Jurkat, Clone E6-1 (cell line): ENCODE results near the gene FAM135A.
"Not testable (repeated sequence)": the region's sequence is repeated elsewhere in the genome, so short reads cannot be mapped to it uniquely, and the experiment has no call there.

ENCODE experiments used
- DNase-seq: peaks from one replicate; pipeline ENCODE4 v3.0.0-alpha.2; 2011; ENCODE audit warnings: low read depth, low spot score
- H3K4me3 ChIP-seq: 2 replicates; pipeline ENCODE4 v1.5.1; 2011; ENCODE audit warnings: mild to moderate bottlenecking, low read length, control low read depth, moderate library complexity

FAM135A gene

GRCh38 chr6:70445001-70445400 lies 31.7 kb downstream of the FAM135A start:
- no peak overlapping the region for H3K4me3 ChIP-seq

GRCh38 chr6:70447343-70448070 lies 34.2 kb downstream of the FAM135A start:
- not testable (repeated sequence) for DNase-seq, H3K4me3 ChIP-seq

More at GRCh38 chr6:70445001-70445400, 31.7 kb downstream of the FAM135A start:
- no peak for DNase-seq

- not testable (repeated sequence) for H3K4me3 ChIP-seq, DNase-seq
Observed at GRCh38 chr6:70453899-70454298, 40.6 kb downstream of the FAM135A start.

GRCh38 chr6:70456735-70457134 lies 43.4 kb downstream of the FAM135A start:
- no peak overlapping the region for H3K4me3 ChIP-seq
- DNase-seq: no peak

GRCh38 chr6:70459235-70459634 lies 45.9 kb downstream of the FAM135A start:
- DNase-seq: no peak
- no peak overlapping the region for H3K4me3 ChIP-seq

GRCh38 chr6:70459699-70460098 lies 46.4 kb downstream of the FAM135A start:
- H3K4me3 ChIP-seq, DNase-seq: not testable (repeated sequence)

- H3K4me3 ChIP-seq: no peak overlapping the region
- no peak for DNase-seq
Observed at GRCh38 chr6:70470016-70470415, 56.7 kb downstream of the FAM135A start.

DNA sequence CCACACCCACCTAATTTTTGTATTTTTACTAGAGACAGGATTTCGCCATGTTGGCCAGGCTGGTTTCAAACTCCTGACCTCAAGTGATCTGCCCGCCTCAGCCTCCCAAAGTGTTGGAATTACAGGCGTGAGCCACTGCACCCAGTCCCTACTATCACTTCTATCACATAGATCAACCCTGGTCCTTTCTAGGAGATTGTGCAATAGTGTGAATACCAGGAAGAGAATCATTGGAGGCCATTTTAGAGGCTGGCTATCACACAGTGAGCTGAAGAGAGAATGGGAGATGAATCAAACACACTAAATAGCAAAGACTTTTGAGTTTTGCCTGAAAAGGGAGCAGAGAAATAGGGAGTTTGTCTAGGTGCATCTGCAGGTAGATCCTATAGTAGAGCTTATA lies 57.2 kb downstream of the FAM135A start:
- not testable (repeated sequence) for H3K4me3 ChIP-seq, DNase-seq

- no peak for DNase-seq
- no peak overlapping the region for H3K4me3 ChIP-seq
Observed at GRCh38 chr6:70474751-70475150, 61.4 kb downstream of the FAM135A start.

DNA sequence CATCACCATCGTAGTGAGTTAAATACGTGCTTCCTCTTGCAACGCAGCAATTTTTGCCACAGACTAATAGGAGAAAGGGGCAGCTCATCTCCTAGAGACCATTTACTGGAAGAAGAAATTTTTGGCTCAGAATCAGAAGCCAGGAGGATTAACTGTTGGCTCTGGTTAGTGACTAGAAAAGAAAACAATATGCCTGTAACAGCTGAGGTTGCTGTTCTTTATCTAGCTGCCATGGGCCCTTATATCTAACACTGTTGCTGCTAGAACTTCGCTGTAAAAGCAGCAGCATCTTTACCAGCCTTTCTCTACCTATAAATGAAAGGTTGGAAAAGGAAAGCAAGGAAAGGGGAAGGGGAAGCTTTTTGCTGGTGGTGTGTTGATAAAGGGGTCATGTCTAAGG lies 65.9 kb downstream of the FAM135A start:
- H3K4me3 ChIP-seq: no peak overlapping the region
- DNase-seq: no peak

- not testable (repeated sequence) for DNase-seq
Observed at GRCh38 chr6:70486638-70487037, 73.3 kb downstream of the FAM135A start.

DNA sequence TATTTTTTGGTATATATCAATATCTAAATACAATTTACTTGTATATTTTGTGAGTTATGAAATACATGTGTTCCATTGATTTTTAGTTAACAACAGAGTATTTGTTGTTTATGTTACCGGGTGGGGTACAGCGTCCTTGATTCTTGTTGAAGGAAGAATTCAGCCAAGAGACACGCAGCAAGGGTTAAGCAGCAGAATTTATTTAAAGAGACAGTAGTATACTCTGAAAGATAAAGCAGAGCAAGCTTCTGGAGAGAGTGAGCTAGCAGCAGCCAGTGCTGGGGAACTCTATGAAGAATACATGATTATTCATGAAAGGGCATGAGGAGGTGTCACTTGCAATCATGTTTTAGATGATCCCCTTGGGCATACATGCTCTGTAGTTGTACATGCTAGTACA lies 76.1 kb downstream of the FAM135A start:
- no peak for DNase-seq
- no peak overlapping the region for H3K4me3 ChIP-seq

More at GRCh38 chr6:70486638-70487037, 73.3 kb downstream of the FAM135A start:
- not testable (repeated sequence) for H3K4me3 ChIP-seq

DNA sequence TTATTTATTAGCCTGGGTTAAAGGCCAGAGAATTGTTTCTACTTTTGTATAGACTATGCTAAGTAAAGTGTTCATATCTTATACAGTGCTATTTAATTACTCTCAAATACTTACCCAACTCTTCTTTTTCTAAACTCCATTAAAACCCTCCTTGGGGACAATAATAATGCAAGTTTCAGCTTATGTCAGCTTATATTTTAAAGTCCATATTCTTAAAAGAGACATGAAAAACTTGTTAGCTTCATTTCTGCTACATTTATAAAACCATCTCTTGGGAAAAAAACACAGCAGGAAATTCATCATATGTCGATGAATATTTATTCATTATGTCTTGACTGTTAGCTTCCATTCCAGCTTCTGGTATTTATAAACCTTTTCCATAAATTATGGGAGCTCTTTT lies 81.5 kb downstream of the FAM135A start:
- no peak overlapping the region for H3K4me3 ChIP-seq
- no peak for DNase-seq

- not testable (repeated sequence) for H3K4me3 ChIP-seq, DNase-seq
Observed at GRCh38 chr6:70495790-70496189, 82.5 kb downstream of the FAM135A start.

- no peak for DNase-seq
- H3K4me3 ChIP-seq: no peak overlapping the region
Observed at GRCh38 chr6:70502484-70502883, 89.2 kb downstream of the FAM135A start.

DNA sequence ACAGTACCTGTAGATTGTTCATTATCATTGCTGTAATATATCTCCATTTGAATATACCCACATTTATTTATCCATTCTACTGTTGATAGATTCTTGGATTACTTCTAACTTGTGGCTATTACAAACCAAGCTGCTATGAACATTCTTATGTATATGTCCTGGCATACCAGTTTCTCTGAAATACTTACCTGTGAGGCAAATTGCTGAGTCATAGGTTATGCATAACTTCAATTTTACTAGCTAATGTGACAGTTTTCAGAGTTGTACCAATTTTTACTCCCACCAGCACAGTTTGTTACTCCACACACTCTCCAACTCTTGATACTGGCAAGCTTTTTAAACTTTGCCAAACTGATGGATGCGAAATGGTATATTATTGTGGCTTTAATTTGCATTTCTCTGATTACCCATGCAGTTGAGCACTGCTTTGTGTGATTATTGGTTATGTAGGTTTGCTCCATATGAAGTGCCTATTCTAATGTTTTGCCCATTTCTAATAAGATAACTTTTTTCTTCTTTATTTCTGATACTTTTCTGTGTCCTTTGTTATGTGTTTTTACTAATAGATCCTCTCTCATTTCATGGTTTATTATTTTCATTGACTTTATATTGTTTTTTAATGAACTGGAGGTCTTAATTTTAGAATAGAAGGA lies 90.6 kb downstream of the FAM135A start:
- H3K4me3 ChIP-seq: no peak overlapping the region
- no peak for DNase-seq

GRCh38 chr6:70506321-70506720 lies 93.0 kb downstream of the FAM135A start:
- no peak overlapping the region for H3K4me3 ChIP-seq
- DNase-seq: no peak

- no peak for DNase-seq
- no peak overlapping the region for H3K4me3 ChIP-seq
Observed at GRCh38 chr6:70507161-70507560, 93.9 kb downstream of the FAM135A start.

- no peak overlapping the region for H3K4me3 ChIP-seq
- DNase-seq: no peak
Observed at GRCh38 chr6:70508953-70509352, 95.6 kb downstream of the FAM135A start.

DNA sequence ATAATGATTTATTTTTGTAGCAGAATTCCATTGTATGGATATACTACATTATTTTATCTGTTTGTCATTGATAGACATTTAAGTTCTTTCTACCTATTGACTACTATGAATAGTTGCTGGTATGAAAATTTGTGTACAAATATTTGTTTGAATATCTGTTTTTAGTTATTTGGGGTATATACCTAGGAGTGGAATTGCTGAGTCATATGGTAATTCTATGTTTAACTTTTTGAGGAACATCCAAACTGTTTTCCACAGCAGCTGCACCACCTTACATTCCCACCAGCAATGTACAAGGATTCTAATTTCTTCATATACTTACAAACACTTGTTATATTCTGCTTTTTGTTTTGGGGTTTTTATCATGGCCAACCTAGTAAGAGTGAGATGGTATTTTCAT lies 97.3 kb downstream of the FAM135A start:
- H3K4me3 ChIP-seq: no peak overlapping the region
- DNase-seq: no peak

GRCh38 chr6:70518723-70519122 lies 105.4 kb downstream of the FAM135A start:
- H3K4me3 ChIP-seq: no peak overlapping the region
- DNase-seq: no peak
